Stimulated activated CD8-positive, alpha-beta memory T cell treated with anti-CD3 and anti-CD28 coated beads, Interleukin-4, amount 100 ng/mL, for 48 hours (primary cell): ENCODE measurements around the gene PJA1.

Experiments used
- DNase-seq: peaks from one replicate; pipeline ENCODE4 v3.0.0-alpha.2; 2020

PJA1 gene

GRCh38 chrX:69163936-69164741 is 1.1 kb downstream of the PJA1 start:
- DNase-seq, result peak; percentile 52

- no peak for DNase-seq
These were observed 2.8 kb downstream of the PJA1 start for GRCh38 chrX:69162361-69162865.

GRCh38 chrX:69161786-69162349 is 3.4 kb downstream of the PJA1 start:
- no peak for DNase-seq

GRCh38 chrX:69161371-69161770 is 3.9 kb downstream of the PJA1 start:
- DNase-seq, result no peak

- DNase-seq, result peak; percentile 33
These were observed 6.9 kb downstream of the PJA1 start for GRCh38 chrX:69158166-69158980.

GRCh38 chrX:69156638-69157037 is 8.6 kb downstream of the PJA1 start:
- no peak for DNase-seq

- no peak for DNase-seq
These were observed 9.3 kb downstream of the PJA1 start for GRCh38 chrX:69155786-69156520.

- no peak for DNase-seq
These were observed 11.2 kb downstream of the PJA1 start for GRCh38 chrX:69154051-69154450.

GRCh38 chrX:69153060-69153730 is 12.1 kb downstream of the PJA1 start:
- DNase-seq, result no peak

- no peak for DNase-seq
These were observed 12.8 kb downstream of the PJA1 start for GRCh38 chrX:69152417-69152841.

- no peak for DNase-seq
These were observed 13.4 kb downstream of the PJA1 start for GRCh38 chrX:69151866-69152284.

GRCh38 chrX:69150281-69150960 is 14.8 kb downstream of the PJA1 start:
- no peak for DNase-seq

- DNase-seq, result no peak
These were observed 15.6 kb downstream of the PJA1 start for GRCh38 chrX:69149466-69150280.

GRCh38 chrX:69148946-69149345 is 16.3 kb downstream of the PJA1 start:
- no peak for DNase-seq

- no peak for DNase-seq
These were observed 18.5 kb downstream of the PJA1 start for GRCh38 chrX:69146739-69147138.

GRCh38 chrX:69145714-69146113 is 19.5 kb downstream of the PJA1 start:
- DNase-seq, result no peak

GRCh38 chrX:69144838-69145680 is 20.2 kb downstream of the PJA1 start:
- no peak for DNase-seq

GRCh38 chrX:69143530-69143929 is 21.7 kb downstream of the PJA1 start:
- DNase-seq, result no peak

GRCh38 chrX:69142788-69143469 is 22.3 kb downstream of the PJA1 start:
- DNase-seq, result no peak
